Fibroblast of gingiva (primary cell): Measurements from ENCODE around the gene BARHL1.
"Not testable (repeated sequence)": the region's sequence is repeated elsewhere in the genome, so short reads cannot be mapped to it uniquely, and the experiment has no call there.

Experiments used
- DNase-seq: peaks from one replicate; pipeline ENCODE4 v3.0.0-alpha.2; 2011; ENCODE audit warnings: low read depth

The BARHL1 gene

DNA sequence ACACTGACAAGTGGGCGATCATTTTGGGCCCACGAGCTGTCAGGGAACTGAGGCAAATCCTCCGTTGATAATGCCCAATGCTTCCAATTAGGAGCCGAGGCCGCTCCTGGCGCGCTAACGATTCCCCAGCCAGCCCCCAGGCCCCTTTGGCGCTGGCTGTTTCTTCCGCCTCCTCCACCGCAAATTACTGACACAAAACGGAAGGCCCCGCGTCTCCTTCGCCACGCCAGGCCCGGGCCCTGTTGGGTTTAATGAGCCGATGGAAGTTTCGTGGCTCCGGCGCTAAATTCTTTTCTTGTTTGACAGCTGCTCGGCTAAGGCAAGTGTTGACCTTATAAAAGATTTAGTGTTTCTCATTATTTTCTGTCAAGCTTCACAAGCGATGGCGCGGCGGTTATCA is 25.7 kb upstream of the BARHL1 start:
- no peak for DNase-seq

DNA sequence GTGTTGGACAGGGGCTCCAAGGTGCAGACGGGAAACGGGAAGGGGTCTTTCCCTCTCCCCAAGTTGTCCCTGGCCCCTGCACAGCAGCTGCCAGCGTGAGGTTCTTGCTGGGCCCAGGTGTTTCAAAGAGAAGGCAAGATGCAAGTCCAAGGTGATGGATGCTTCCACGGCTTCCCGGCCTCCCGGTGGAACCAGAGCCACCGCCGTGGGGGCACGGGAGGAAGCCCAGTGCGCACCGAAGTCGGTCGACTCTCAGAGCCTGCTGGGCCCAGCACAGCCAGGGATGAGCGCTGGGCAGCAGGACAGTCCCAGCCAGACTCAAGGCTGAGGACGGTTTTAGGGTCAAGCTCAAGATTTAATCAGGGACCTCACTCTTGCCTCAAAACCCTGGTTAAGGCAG is 25.2 kb upstream of the BARHL1 start:
- no peak for DNase-seq

GRCh38 chr9:132559711-132560110 is 22.7 kb upstream of the BARHL1 start:
- DNase-seq = no peak

- DNase-seq = no peak
Observed at GRCh38 chr9:132560616-132561202, 21.7 kb upstream of the BARHL1 start.

GRCh38 chr9:132562306-132562573 is 20.2 kb upstream of the BARHL1 start:
- DNase-seq = no peak

DNA sequence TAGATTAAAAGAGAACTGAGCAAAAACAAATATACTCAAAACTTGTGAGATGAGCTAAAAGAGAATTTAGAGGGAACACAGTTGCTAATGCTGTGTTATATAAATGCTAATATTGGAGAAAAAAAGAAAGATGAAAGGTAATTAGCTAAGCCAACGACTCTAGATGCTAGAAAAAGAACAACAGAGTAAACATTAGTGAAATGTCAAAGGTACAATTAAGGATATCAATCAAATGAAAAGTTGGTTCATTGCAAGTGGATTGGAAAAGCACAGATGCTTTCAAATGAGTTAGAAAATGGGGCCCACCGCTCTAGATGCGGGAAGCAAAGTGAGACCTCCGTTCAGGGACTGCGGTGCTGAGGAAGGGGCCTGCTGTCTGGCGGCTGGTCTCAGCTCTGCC is 17.9 kb upstream of the BARHL1 start:
- DNase-seq = no peak

GRCh38 chr9:132568787-132569186 is 13.6 kb upstream of the BARHL1 start:
- DNase-seq = not testable (repeated sequence)

- DNase-seq = no peak
Observed at GRCh38 chr9:132571806-132572600, 10.4 kb upstream of the BARHL1 start.

DNA sequence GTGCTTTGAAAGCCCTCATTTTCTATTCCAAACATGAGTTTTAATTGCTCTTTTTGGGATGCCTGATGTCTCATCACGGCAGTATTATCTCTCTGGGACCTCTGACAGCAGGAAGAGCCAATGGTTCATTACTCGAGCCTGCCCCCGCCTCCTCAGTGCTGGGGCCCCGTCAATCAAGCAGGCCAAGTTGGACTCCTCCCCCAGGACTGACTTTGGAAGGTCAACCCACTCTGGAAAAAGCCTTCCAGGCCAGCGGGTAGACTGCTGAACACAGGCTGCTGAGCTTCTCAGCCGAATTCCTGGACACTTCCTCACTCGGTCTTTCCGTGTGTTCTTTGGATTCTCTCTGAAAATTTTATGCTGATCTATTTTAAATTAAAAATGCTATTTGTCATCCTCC is 9.5 kb upstream of the BARHL1 start:
- no peak for DNase-seq

GRCh38 chr9:132575005-132575609 is 7.3 kb upstream of the BARHL1 start:
- DNase-seq = peak; percentile 53

DNA sequence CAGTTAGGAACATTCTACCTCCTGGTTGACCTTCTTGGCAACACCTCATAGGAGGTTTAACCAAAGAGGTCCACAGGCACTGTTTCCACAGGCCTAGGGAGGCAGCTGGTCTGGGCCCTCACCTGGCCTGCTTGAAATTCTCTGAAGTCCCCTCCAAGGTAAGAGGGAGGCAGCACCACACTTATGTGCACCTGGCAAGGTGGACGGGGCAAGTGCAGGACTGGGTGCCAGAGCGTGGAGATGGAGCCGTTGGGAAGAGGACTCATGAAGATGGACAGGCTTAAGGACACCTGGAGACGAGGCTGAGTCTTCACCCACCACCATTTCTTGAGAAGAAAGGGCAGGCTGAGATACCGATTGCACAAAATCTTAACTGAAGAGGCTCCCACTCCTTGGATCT is 6.6 kb upstream of the BARHL1 start:
- no peak for DNase-seq

DNA sequence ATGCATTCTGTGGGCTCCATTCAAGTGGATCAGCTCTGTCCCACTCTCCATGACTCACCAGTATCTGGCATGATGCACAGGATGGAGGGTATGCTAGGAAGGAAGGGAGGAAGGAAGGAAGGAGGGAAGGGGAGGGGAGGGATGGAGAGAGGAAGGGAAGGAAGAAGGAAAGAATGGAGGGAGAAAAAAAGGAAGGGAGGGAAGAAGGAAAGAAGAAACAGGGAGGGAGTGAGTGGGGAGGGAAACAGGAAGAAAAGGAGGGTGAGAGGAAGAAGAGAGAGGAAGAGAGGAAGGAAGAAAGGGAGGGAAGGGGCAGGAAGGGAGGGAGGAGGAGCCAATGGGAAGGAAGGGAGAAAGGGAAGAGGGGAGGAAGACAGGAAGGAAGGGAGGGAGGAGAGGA is 5.3 kb upstream of the BARHL1 start:
- DNase-seq = no peak

DNA sequence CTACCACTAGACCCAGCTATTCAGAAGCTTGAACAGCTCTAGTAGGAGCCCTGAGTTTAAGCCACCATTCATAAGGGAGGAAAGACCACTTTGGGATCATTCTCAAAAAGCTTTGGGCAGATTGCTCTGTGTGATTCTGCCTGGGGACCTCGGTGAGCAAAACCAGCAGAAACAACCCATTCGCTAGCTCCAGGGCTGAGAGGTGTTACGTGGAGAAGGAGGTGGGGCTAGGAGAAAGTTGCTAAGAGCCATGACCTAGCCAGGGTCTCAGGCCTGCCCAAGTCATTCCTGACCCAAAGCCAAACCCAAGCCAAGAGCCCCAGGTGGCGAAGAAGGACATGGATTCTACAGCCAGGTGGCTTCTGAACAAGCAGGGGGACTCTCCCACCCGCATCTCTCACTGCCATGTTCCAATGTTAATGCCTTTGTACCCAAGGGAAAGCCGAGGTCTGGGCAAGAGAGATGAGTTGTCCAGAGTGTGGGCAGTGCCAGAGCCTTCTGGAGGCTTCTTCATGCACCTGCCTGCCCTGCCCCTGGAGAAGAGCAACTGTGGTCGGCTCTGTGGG is 4.0 kb upstream of the BARHL1 start:
- DNase-seq = no peak

DNA sequence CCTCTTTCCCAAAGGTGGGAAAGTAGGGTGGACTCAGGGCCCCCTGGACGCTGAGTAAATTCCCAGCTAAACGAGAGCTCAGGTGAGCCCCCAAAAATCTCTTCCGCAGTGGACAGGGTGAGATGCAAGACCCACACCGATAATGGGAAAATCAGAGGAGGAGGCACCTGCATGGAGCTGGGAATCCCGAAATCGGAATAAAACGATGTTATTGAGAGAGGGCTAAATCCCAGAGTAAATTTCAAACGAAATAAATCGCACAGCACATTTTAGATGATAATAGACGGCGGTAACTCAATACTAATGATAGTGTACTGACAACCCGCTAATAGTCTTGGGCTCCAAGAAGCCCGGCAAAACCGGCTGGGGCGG is 3.0 kb upstream of the BARHL1 start:
- no peak for DNase-seq

DNA sequence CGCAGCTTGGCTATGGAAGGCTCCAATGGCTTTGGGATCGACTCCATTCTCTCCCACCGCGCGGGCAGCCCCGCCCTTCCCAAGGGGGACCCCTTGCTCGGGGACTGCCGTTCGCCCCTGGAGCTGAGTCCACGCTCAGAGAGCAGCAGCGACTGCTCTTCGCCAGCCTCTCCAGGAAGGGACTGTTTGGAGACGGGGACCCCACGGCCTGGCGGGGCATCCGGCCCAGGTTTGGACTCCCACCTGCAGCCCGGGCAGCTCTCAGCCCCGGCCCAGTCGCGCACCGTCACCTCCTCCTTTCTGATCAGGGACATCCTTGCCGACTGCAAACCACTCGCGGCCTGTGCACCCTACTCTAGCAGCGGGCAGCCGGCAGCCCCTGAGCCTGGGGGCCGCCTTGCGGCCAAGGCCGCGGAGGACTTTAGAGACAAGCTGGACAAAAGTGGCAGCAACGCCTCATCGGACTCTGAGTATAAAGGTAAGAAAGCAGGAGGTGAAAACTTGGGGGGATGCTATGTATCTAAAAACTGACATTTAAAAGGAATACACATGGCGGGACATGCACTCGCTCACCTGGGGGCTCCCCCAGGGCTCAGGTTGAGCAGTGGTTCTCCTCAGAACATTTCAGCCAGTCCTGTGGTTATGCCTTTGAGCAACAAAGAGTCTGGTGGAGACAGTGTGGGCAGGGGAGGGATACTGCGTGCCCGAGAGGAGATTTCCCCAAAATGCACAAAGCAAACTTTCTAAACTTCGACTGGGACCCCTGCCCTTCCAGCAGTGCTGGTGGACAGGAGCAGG is 579 bp downstream of the BARHL1 start:
- DNase-seq = no peak

- no peak for DNase-seq
Observed at GRCh38 chr9:132583584-132584304, 1.3 kb downstream of the BARHL1 start.

- no peak for DNase-seq
Observed at GRCh38 chr9:132584601-132585560, 2.5 kb downstream of the BARHL1 start.

DNA sequence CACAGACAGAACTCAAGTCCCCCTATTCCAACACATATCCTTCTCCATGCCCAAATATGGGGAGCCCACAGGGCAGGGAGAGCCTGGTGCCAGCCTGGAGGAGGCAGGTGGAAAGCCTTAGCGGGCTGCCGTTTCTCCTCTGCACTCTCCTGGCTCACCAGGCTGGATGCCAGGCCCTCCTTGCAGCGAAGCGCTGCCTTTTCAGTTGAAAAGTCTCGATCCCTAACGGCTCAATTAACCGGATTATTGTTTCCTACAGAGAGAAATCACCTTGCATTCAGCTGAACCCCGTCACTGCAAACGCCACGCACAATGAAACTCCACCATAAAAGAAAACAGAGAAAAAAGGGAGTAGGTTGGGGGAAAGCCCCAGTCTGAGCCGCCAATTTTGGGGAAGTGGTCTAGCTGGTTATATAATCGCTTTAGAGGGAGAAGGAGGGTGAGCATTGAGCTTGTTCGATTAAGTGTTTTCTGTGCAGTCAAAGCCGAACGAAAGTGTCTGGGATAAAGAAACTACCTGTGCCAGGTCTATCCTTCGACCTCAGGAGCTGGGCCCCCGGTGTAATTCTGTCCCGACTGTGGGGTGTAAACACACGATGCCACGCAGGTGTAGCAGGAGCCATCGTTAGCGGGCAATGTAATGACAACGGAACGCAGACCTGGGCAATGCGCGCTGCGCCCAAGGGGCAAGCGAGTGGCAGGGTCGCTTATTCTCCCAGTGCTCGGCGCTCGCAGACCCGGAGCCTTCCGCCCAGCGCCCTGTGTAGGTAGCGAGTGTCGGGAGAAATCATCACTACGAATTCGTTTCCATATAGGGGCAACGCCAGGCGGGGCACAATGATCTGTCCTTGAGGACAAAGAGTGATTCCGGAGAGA is 3.8 kb downstream of the BARHL1 start:
- DNase-seq = no peak

- DNase-seq = no peak
Observed at GRCh38 chr9:132586830-132587591, 4.6 kb downstream of the BARHL1 start.
